DMS53 (cell line): ENCODE measurements around the gene ZNF664.

Experiments
- DNase-seq: peaks from one replicate; lab custom pipeline; 2025; lab: John Stamatoyannopoulos, UW

The ZNF664 gene

GRCh38 chr12:123958876-123959275 lies 14.1 kb upstream of the ZNF664 start:
- no peak for DNase-seq

GRCh38 chr12:123960029-123960735 lies 12.8 kb upstream of the ZNF664 start:
- DNase-seq: no peak

- DNase-seq: no peak
Observed at GRCh38 chr12:123960856-123961255, 12.2 kb upstream of the ZNF664 start.

GRCh38 chr12:123961585-123962345 lies 11.2 kb upstream of the ZNF664 start:
- no peak for DNase-seq

GRCh38 chr12:123962513-123962912 lies 10.5 kb upstream of the ZNF664 start:
- DNase-seq: no peak

- DNase-seq: no peak
Observed at GRCh38 chr12:123963821-123964220, 9.2 kb upstream of the ZNF664 start.

- no peak for DNase-seq
Observed at GRCh38 chr12:123965382-123965781, 7.6 kb upstream of the ZNF664 start.

GRCh38 chr12:123966596-123966995 lies 6.4 kb upstream of the ZNF664 start:
- no peak for DNase-seq

- no peak for DNase-seq
Observed at GRCh38 chr12:123967121-123967586, 5.9 kb upstream of the ZNF664 start.

- DNase-seq: no peak
Observed at GRCh38 chr12:123971449-123971769, 1.6 kb upstream of the ZNF664 start.

GRCh38 chr12:123971770-123972456 lies 1.1 kb upstream of the ZNF664 start:
- DNase-seq: peak; percentile 74

GRCh38 chr12:123973552-123974341 lies 732 bp downstream of the ZNF664 start:
- peak; percentile 69 for DNase-seq

GRCh38 chr12:123976227-123976826 lies 3.3 kb downstream of the ZNF664 start:
- no peak for DNase-seq

GRCh38 chr12:123979566-123979965 lies 6.6 kb downstream of the ZNF664 start:
- DNase-seq: no peak

- DNase-seq: no peak
Observed at GRCh38 chr12:123982269-123982668, 9.3 kb downstream of the ZNF664 start.

GRCh38 chr12:123983822-123984485 lies 10.9 kb downstream of the ZNF664 start:
- DNase-seq: peak; percentile 80

- no peak for DNase-seq
Observed at GRCh38 chr12:123984903-123985302, 11.9 kb downstream of the ZNF664 start.

- DNase-seq: no peak
Observed at GRCh38 chr12:123986374-123986965, 13.5 kb downstream of the ZNF664 start.

GRCh38 chr12:123987022-123987421 lies 14.0 kb downstream of the ZNF664 start:
- DNase-seq: no peak

- no peak for DNase-seq
Observed at GRCh38 chr12:123989168-123989567, 16.2 kb downstream of the ZNF664 start.

GRCh38 chr12:123989753-123990152 lies 16.7 kb downstream of the ZNF664 start:
- no peak for DNase-seq
